GM12891 (cell line): Measurements from ENCODE around the gene IDH2.

ENCODE experiments used
- DNase-seq: peaks from one replicate; pipeline ENCODE4 v3.0.0; 2011; ENCODE audit warnings: low spot score; ENCODE audit not compliant: insufficient read length
- FAIRE-seq: peaks from 2 replicates; lab custom pipeline; 2011; peaks lifted over from hg19 to GRCh38; lab: Jason Lieb, UNC
- PAX5 ChIP-seq: IDR thresholded peaks from 2 replicates; pipeline ENCODE4 v1.6.1; 2011; ENCODE audit warnings: low read length, moderate library complexity, mild to moderate bottlenecking; ENCODE audit not compliant: insufficient read depth, severe bottlenecking
- POLR2A ChIP-seq: IDR thresholded peaks from 2 replicates; pipeline ENCODE4 v1.6.1; 2011; ENCODE audit warnings: low read depth, low read length, control low read depth
- POLR2AphosphoS5 ChIP-seq: IDR thresholded peaks from 2 replicates; pipeline ENCODE4 v1.6.1; 2011; ENCODE audit warnings: low read depth, low read length, control low read depth
- POU2F2 ChIP-seq: IDR thresholded peaks from 2 replicates; pipeline ENCODE4 v1.6.1; 2011; ENCODE audit warnings: low read depth, mild to moderate bottlenecking, control low read depth, low read length, moderate library complexity
- SPI1 ChIP-seq: IDR thresholded peaks from 2 replicates; pipeline ENCODE4 v1.6.1; 2011; ENCODE audit warnings: low read depth, low read length, control low read depth
- TAF1 ChIP-seq: IDR thresholded peaks from 2 replicates; pipeline ENCODE4 v1.6.1; 2011; ENCODE audit warnings: low read depth, low read length, control low read depth

Gene IDH2

GRCh38 chr15:90046289-90046688, 56.0 kb downstream of the IDH2 start:
- TF ChIP-seq POU2F2 = no peak
- TF ChIP-seq POLR2AphosphoS5 = no peak
- peak; percentile 51; the same call in 1 of the 2 replicates for TF ChIP-seq POLR2A
- no peak for DNase-seq
- FAIRE-seq = peak; percentile 81

- FAIRE-seq (peak; percentile 40), DNase-seq (no peak)
- TF ChIP-seq TAF1 = no peak
Observed at GRCh38 chr15:90044916-90045371, 57.3 kb downstream of the IDH2 start.

GRCh38 chr15:90044191-90044590, 58.1 kb downstream of the IDH2 start:
- no peak for DNase-seq
- no peak for FAIRE-seq
- no peak for TF ChIP-seq POLR2AphosphoS5
- no peak for TF ChIP-seq PAX5
- no peak for TF ChIP-seq POU2F2
- no peak for TF ChIP-seq SPI1
- no peak for TF ChIP-seq TAF1
- TF ChIP-seq POLR2A = no peak

GRCh38 chr15:90043530-90044010, 58.7 kb downstream of the IDH2 start:
- FAIRE-seq (no peak), DNase-seq (no peak)
- TF ChIP-seq POLR2AphosphoS5 (no peak), POLR2A (no peak)

- DNase-seq (no peak), FAIRE-seq (no peak)
- TF ChIP-seq POLR2AphosphoS5 (no peak), POU2F2 (no peak), SPI1 (no peak), TAF1 (no peak), POLR2A (no peak), PAX5 (no peak)
Observed at GRCh38 chr15:90042766-90043529, 59.3 kb downstream of the IDH2 start.

GRCh38 chr15:90042356-90042755, 59.9 kb downstream of the IDH2 start:
- DNase-seq (no peak), FAIRE-seq (no peak)
- TF ChIP-seq PAX5 = no peak
- no peak for TF ChIP-seq SPI1
- no peak for TF ChIP-seq TAF1
- TF ChIP-seq POLR2A = no peak
- TF ChIP-seq POLR2AphosphoS5 = no peak
- no peak for TF ChIP-seq POU2F2

GRCh38 chr15:90040618-90041017, 61.6 kb downstream of the IDH2 start:
- FAIRE-seq = no peak
- DNase-seq = no peak
- TF ChIP-seq POU2F2 = no peak
- TF ChIP-seq SPI1 = no peak
- TF ChIP-seq POLR2AphosphoS5 = no peak
- no peak for TF ChIP-seq TAF1
- no peak for TF ChIP-seq POLR2A
- no peak for TF ChIP-seq PAX5

GRCh38 chr15:90039996-90040395, 62.3 kb downstream of the IDH2 start:
- TF ChIP-seq SPI1 (no peak), POLR2AphosphoS5 (no peak), PAX5 (no peak), POU2F2 (no peak), TAF1 (no peak), POLR2A (no peak)

GRCh38 chr15:90038632-90039095, 63.6 kb downstream of the IDH2 start:
- no peak for TF ChIP-seq PAX5
- TF ChIP-seq TAF1 = no peak
- no peak for TF ChIP-seq POLR2A
- TF ChIP-seq POU2F2 = no peak
- no peak for TF ChIP-seq SPI1
- no peak for TF ChIP-seq POLR2AphosphoS5
- FAIRE-seq = peak; percentile 41
- DNase-seq = no peak

More at GRCh38 chr15:90039996-90040395, 62.3 kb downstream of the IDH2 start:
- FAIRE-seq = no peak
- DNase-seq = no peak

GRCh38 chr15:90037961-90038631, 64.2 kb downstream of the IDH2 start:
- TF ChIP-seq SPI1 (peak; percentile 97), PAX5 (no peak), TAF1 (no peak), POLR2AphosphoS5 (no peak), POU2F2 (0 out of 2 replicates have a peak, but pooled peaks have one; percentile 51)
- DNase-seq (no peak), FAIRE-seq (peak; percentile 88)
